ENCODE data around the gene NKX3-2.

NKX3-2 gene

GRCh38 chr4:13530823-13531624 is 13.3 kb downstream of the NKX3-2 start:
- no peak for DNase-seq

DNA sequence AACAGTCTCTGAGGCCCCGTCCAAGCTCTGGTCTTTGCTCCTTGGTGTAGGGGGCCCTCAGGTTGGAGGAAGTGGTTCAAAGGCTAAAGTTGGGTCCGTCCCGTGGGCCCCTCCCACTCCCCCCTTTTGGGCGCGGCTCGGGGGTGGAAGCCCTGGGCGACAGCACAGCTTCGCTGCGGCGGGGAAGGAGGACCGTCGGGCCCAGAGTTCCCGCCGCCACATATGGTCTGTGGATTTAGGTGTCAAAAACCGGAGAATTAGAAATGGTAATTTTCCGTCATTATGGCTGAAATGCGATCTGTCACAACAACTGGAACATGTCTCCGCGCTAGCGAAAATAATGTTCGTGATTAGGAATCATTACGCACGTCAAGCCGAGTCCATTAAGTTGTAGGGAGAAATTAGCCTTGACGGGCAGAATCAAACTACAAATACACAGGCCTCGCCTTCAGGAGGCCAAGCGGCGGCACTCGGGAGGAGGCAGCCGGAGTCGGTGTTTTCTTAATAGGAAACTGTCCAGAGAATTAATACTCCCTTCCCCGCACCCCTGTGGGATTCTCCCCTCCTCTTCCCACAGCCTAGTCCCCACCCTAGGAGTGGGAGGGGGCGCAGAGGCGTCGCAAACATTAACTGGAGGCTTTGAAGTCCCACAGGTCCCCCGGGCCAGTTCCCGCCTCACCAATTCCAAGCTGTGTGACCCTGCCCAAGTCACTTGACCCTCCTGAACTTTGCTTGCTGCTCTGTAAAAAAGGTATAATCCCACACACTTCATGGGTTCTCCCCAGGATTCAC is 15.0 kb downstream of the NKX3-2 start:
- DNase-seq = no peak

DNA sequence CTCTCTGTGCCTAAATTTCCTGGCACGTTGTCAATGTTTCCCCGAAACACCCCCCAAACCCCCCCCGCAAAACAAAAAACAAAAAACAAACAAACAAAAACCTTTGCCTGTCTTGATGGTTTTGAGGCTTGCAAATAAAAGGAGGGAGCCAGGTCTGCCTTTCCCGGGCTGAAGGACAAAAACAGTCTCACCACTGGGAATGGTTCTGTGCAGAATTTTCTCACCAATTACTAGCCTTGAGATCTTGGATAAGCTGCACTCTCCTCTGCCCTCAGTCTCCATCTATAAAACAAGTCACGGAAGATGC is 15.5 kb downstream of the NKX3-2 start:
- DNase-seq = no peak

DNA sequence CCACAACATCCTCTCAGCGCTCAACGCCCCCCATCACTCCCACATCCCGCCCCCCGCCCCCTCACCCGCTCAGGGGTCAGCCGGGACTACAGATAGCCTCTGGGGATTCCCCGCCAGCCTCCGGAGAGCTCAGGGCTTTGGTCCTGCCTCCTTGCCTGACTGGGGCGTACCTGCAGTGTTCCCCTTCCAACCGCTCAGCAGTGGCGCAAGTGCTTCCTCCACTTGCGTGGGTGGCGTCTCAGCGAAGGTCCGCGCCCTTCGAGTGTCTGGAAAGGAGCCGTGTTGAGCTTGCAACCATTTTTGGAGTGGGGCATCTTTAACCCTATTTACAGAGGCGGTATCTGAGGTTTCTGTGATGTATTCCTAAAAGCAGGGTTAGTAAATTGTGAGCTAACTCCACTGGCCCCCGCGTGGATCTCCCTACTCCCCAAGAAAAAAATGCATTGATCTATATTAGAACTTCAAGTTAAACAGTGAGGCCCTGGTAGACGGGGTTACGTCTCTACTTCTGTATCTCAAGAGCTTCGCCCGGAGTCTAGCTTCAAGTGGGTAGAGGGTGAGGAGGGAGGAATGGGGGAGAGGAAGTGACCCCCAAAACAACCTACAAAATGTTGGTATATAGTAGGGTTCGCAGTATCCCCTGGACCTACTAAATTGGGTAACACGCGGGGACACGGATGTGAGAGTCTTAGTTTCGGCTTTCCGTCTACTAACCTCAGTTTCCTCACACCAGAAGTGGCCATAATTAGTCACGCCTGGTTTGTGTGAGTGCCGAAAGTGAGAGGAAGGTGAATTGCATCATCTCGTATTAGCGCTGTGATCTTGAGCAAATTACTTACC is 16.1 kb downstream of the NKX3-2 start:
- DNase-seq = no peak

DNA sequence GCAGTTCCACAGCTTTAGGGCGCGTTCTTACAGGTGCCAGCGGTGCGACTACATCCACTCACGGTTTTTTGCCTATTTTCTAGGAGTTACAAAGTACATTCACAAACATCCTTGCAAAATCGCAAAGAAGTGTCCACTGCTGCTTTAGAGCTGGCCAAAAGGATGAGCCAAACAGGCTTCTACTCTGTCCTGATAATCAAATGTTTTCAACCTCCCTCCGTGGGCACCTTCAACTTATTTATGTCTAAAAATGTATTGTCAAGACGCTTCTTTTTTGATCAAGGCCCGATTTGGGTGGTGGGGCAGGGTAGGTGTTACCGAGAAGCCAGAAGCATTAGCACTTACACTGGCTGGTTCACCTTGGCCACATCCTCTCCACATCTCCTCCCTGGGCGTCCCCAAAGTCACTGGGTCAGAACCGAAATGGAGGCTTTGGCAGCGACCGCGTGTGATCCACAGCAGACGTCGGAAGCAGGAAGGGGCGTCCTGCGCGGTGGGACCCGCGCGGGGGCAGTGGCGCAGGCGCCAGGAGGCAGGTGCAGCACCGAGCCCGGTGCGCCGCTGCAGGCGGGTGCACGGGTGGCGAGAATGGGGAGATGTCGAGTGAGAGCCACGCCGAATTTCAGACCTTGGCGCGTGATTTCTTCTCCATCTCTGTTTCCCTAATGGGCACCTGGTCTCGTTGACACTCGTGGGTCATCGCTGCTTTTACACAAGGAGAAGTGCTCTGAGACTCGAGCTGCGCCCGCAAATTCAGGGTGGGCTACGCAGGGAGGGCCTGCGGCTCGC is 16.9 kb downstream of the NKX3-2 start:
- no peak for DNase-seq

- no peak for DNase-seq
Observed at GRCh38 chr4:13526658-13527057, 17.6 kb downstream of the NKX3-2 start.

DNA sequence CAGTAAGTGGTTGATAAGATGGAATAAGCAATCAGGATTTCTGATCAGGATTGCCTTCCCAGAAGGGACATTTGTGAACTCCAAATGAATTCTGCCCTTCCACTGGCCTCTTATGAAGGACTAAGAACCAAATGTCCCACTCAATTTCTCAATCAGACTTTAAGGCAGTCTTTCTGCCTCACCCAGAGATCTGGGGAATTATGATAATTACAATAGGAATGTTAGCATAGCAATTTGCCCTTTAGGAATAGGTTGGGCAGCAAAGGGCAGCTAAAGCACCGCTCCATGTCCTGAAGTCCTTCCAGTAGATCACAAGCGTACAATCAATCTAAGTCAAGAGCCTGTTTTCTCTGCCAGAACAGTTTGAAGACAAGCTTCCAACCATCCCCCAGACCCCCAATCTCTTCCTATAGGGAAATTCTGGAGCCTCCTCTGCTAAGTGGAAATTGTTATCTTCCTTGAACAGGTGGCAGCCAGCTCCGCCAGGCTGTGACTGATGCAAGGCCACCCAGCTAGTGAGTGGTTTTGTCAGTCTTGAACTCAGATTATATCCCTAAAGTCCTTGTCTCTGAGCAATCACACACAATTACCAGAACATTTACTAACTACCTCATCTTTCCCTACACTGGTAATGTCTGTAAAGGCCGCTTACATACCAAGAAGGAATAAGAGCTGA is 18.6 kb downstream of the NKX3-2 start:
- DNase-seq = no peak

DNA sequence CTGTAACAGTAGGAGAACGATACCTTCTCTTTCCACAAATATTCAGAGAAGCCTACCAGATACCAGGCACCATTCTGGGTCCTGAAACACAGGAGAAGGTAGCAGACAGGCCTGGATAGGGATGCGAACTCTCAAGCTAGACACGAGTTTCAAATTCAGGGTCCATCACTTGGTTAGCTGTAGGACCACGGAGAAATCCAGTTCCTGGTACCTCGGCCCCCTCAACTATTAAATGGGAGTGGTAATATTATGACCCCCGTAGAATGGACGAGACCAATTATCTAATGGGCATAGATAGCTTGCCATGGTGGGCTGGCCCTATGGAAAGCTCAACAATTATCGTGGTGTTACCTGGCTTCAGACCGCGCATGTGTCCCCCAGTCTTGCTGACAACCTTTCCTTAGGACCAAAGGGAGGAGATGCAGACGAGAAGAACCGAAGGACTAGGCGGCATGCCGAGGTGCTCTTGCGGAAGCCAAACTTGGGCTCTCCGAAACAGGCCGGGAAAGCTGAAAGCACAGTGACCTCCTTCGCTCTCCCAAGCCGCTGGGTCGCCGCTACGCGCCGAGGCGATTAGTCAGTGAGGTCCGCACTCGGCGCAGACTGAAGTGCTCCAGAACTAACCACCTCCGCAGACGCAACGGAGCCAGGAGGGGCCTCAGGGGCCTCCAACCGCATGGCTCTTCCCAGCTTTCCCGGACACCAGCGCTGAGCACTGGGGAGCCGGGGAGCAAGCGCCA is 19.6 kb downstream of the NKX3-2 start:
- DNase-seq = no peak

GRCh38 chr4:13523591-13524503 is 20.5 kb downstream of the NKX3-2 start:
- no peak for DNase-seq

DNA sequence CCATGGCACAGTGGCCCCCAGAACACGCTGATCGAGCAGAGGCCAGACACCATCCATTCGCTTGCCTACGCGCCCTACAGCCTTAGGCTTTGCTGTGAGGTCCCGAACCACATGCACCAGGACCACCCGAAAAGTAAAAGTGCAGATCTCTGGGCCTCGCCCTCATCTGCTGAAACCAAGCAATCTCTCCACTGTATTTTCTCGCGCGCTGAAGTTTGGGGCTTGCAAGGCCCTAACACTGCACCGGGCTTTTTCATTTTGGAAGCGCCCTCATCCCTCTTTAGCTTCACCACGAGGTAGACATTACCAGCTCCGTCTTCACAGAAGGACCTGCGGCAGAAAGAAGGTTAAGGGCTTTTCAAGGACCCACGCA is 21.2 kb downstream of the NKX3-2 start:
- no peak for DNase-seq

GRCh38 chr4:13522282-13523104 is 21.8 kb downstream of the NKX3-2 start:
- DNase-seq = no peak

DNA sequence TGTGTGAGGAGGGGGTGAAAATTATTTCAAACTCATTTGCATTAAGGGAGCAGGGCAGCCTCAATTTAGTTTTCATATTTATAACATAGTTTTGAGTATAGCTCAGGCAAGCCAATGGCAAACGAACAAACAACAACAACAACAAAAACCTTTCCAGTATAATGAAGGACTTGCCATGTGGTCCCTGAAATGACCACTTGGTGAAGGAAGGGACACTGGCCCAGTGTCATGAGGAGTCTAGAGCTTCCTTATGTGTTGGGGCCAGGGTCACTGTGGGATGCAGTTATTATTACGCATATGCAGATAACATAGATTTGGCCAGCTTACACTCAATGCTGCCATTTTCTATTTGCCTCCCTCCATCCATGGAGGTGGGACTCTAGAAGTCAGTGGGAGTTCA is 23.3 kb downstream of the NKX3-2 start:
- DNase-seq = no peak

GRCh38 chr4:13516315-13516860 is 27.9 kb downstream of the NKX3-2 start:
- no peak for DNase-seq

DNA sequence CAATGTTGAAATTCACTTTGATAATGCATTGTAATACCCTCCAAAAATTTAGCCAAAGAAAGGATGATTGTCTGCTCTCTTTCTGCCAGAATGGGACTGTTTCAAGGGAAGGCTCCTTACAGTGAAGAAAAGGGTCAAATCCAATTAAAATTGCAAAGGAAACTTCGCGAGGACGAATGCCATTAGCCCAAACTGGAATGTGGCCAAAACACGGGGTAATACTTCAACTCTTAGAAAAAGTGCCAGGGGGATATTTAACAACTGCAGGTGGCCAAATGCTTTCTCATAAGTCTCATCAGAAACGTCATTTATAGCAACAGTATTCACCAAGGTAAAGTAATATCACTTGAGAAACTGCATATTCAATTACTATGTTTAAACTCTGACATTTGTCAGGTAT is 29.0 kb downstream of the NKX3-2 start:
- no peak for DNase-seq

DNA sequence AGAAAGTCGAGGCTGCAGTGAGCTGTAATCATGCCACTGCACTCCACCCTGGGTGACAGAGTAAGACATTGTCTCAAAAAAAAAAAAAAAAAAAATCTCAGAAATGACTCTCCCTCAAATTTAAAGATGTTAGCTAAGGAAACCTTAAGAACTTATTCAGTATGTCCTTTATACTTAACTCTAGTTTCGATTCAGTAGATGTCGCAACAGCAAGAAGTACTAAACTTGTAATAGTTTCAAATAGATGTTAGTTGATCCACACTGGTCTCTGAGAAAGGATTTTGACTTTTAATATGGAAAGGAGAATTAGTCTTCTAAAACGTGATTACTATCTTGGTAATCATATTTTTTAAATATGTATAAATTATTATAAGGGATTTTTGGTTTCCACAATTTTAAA is 29.6 kb downstream of the NKX3-2 start:
- DNase-seq = no peak

GRCh38 chr4:13511101-13511500 is 33.2 kb downstream of the NKX3-2 start:
- no peak for DNase-seq

- no peak for DNase-seq
Observed at GRCh38 chr4:13509442-13509841, 34.9 kb downstream of the NKX3-2 start.

DNA sequence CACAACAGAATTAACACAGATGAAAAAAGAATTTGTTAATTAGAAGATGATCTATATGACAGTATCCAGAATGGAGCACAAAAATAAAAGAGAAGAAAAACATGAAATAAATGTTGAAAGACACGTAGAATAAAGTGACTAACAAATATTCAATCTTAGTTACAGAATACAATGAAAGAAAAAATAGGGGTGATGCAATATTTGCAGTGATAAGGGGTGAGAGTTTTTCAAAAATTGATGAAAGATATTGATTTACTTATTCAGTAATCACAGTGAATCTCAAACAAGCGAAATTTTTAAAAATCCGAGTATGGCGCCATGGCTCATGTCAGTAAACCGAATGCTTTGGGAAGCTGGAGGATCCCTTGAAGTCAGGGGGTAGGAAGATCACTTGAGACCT is 39.9 kb downstream of the NKX3-2 start:
- DNase-seq = no peak

GRCh38 chr4:13498469-13498868 is 45.8 kb downstream of the NKX3-2 start:
- no peak for DNase-seq

All from NCI-H510A treated with DMSO at 0.1 percent for 48 hours (cell line).